ENCODE measurements around the gene EGR1. TPM values are rescaled to one million over a fixed set of nuclear protein-coding genes. Genes with fewer than 3 reads are reported as not detected.

EGR1 gene
- total RNA-seq, 1 experiment from 2014 or later = 173 TPM

DNA sequence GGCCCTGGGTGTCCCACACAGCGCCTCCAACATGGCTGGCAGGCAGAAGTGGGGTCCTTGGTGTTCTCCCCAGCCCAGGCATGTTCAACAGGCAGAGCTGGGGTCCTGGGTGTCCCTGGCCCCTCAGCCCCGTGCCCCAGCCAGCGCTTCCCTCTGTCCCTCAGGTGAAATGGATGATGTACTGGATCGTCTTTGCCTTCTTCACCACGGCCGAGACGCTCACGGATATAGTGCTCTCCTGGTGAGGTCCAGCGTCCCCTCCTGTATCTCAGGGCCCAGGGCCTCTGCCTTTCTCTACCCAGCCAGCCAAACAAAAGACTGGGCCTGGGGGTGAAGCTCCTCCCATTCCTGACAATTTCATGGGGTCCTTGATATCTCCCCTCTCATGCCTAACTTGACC lies 24.1 kb upstream of the EGR1 start:
- RAD21 ChIA-PET (ENCODE audit: low non-redundant PET in 1 of 2, low total read pairs in 2 of 2, uncharacterized antibody in 2 of 2, unreplicated experiment in 2 of 2) = no interaction called here
- CTCF ChIA-PET = no interaction called here

More for the DNA sequence above, 24.1 kb upstream of the EGR1 start:
- Histone ChIP-seq H2AFZ (ENCODE audit: low read depth, low read length, poor library complexity, severe bottlenecking) (no peak overlapping the region), H3K9me2 (ENCODE audit: insufficient read depth) (no peaks in the 10 kb centered on the region), H3K9ac (ENCODE audit: low read length) (no peak overlapping the region), H4K20me1 (ENCODE audit: insufficient read depth) (no peaks in the 10 kb centered on the region), H3K9me3 (ENCODE audit: control insufficient read depth in 1 of 2, insufficient read depth in 1 of 2, low read depth in 1 of 2, low read length in 2 of 2) (no peaks in the 10 kb centered on the region), H3K27ac (ENCODE audit: low read depth, low read length) (no peak overlapping the region), H3K4me3 (replicated peaks in 1 of 2; ENCODE audit: low read depth in 1 of 2, low read length in 2 of 2) (no peak overlapping the region), H3K4me2 (ENCODE audit: low read length) (no peak overlapping the region), H3K36me3 (ENCODE audit: control insufficient read depth in 1 of 2, insufficient read depth in 2 of 2, low read length in 2 of 2) (peaks cover 0 to 2% of the 10 kb centered on the region in 2 experiments; a peak in 1 of 4 replicates), H3K27me3 (ENCODE audit: insufficient read depth, low read length) (no peaks in the 10 kb centered on the region), H3K79me2 (ENCODE audit: insufficient read depth, low read length) (no peaks in the 10 kb centered on the region), H3K4me1 (ENCODE audit: control insufficient read depth in 1 of 2, insufficient read depth in 2 of 2, low read length in 2 of 2) (peaks cover 7 to 21% of the 10 kb centered on the region in 2 experiments; a peak in 3 of 4 replicates)
- TF ChIP-seq POLR2A (IDR thresholded peaks at IDR 0.05; ENCODE audit: borderline replicate concordance, extremely low read depth, insufficient read depth, insufficient read length) (no peak), SRF (IDR thresholded peaks at IDR 0.05; ENCODE audit: low read depth) (no peak), CEBPB (IDR thresholded peaks at IDR 0.05; ENCODE audit: low read depth) (no peak), FOSL1 (IDR thresholded peaks at IDR 0.05; ENCODE audit: low read depth) (no peak)
- TF ChIP-seq, protein P1, sequence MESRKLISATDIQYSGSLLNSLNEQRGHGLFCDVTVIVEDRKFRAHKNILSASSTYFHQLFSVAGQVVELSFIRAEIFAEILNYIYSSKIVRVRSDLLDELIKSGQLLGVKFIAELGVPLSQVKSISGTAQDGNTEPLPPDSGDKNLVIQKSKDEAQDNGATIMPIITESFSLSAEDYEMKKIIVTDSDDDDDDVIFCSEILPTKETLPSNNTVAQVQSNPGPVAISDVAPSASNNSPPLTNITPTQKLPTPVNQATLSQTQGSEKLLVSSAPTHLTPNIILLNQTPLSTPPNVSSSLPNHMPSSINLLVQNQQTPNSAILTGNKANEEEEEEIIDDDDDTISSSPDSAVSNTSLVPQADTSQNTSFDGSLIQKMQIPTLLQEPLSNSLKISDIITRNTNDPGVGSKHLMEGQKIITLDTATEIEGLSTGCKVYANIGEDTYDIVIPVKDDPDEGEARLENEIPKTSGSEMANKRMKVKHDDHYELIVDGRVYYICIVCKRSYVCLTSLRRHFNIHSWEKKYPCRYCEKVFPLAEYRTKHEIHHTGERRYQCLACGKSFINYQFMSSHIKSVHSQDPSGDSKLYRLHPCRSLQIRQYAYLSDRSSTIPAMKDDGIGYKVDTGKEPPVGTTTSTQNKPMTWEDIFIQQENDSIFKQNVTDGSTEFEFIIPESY (IDR thresholded peaks at IDR 0.05; ENCODE audit: extremely low read depth, insufficient replicate concordance, low read length) = no peak
- TF ChIP-seq, protein P2, sequence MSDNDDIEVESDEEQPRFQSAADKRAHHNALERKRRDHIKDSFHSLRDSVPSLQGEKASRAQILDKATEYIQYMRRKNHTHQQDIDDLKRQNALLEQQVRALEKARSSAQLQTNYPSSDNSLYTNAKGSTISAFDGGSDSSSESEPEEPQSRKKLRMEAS (IDR thresholded peaks at IDR 0.05) = no peak
- TF ChIP-seq, protein P3, sequence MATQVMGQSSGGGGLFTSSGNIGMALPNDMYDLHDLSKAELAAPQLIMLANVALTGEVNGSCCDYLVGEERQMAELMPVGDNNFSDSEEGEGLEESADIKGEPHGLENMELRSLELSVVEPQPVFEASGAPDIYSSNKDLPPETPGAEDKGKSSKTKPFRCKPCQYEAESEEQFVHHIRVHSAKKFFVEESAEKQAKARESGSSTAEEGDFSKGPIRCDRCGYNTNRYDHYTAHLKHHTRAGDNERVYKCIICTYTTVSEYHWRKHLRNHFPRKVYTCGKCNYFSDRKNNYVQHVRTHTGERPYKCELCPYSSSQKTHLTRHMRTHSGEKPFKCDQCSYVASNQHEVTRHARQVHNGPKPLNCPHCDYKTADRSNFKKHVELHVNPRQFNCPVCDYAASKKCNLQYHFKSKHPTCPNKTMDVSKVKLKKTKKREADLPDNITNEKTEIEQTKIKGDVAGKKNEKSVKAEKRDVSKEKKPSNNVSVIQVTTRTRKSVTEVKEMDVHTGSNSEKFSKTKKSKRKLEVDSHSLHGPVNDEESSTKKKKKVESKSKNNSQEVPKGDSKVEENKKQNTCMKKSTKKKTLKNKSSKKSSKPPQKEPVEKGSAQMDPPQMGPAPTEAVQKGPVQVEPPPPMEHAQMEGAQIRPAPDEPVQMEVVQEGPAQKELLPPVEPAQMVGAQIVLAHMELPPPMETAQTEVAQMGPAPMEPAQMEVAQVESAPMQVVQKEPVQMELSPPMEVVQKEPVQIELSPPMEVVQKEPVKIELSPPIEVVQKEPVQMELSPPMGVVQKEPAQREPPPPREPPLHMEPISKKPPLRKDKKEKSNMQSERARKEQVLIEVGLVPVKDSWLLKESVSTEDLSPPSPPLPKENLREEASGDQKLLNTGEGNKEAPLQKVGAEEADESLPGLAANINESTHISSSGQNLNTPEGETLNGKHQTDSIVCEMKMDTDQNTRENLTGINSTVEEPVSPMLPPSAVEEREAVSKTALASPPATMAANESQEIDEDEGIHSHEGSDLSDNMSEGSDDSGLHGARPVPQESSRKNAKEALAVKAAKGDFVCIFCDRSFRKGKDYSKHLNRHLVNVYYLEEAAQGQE (IDR thresholded peaks at IDR 0.05; ENCODE audit: low read depth) = no peak
- DNase-seq (ENCODE audit: low read depth, low spot score) (no peak), ATAC-seq (no peak)
- no TSS peak for BruUV-seq (replicated peaks)
- POLR2A ChIA-PET = no interaction called here
- intact Hi-C loops (cut with micrococcal nuclease) = no loop called here
